SK-N-SH (cell line): ENCODE data around the gene ABCB7. TPM values are rescaled to one million over a fixed set of nuclear protein-coding genes. Genes with fewer than 3 reads are reported as not detected.
"Not testable (repeated sequence)": the region's sequence is repeated elsewhere in the genome, so short reads cannot be mapped to it uniquely, and the experiment has no call there.

Experiments
- CTCF ChIA-PET: fragments of 300-600, 350-600 bp; formaldehyde crosslinking; extraction: SDS; loops from one replicate; lab custom pipeline; 2021; lab: Yijun Ruan, JAX
- POLR2A ChIA-PET: fragments of 350-600 bp; sonication (Branson Sonifier 250); formaldehyde crosslinking; extraction: SDS; loops from one replicate; lab custom pipeline; 2020; ENCODE audit warnings: antibody characterized with exemption, inconsistent platforms; lab: Yijun Ruan, JAX
- DNase-seq: peaks from one replicate; pipeline ENCODE4 v3.0.0; 2012
- H2AFZ ChIP-seq: fragments of 200-600 bp; sonication (generic); 2 replicates; pipeline ENCODE4 v1.8.1; 2016; ENCODE audit warnings: antibody characterized with exemption, mild to moderate bottlenecking, low read depth
- H3F3A ChIP-seq: fragments of 200-600 bp; sonication (generic); replicated peaks from 2 replicates; pipeline ENCODE3; 2016; ENCODE audit warnings: antibody characterized with exemption, mild to moderate bottlenecking; ENCODE audit not compliant: insufficient read depth
- H3K27ac ChIP-seq, 2 experiments: fragments of 200-500 bp in 1 of 2; fragments of 200-600 bp in 1 of 2; sonication (Bioruptor generic) in 1 of 2; sonication (generic), shearing (Covaris generic) in 1 of 2; 2 replicates each; pipeline versions ENCODE4 v1.5.1 to v1.6.1; 2014 to 2016; ENCODE audit warnings: low read depth in 2 of 2, inconsistent platforms in 1 of 2, low read length in 1 of 2, mild to moderate bottlenecking in 1 of 2, mixed read lengths in 1 of 2
- H3K27me3 ChIP-seq: fragments of 200-600 bp; sonication (generic), shearing (Covaris generic); 2 replicates; pipeline ENCODE4 v1.6.1; 2016; ENCODE audit warnings: mixed run types; ENCODE audit not compliant: insufficient read depth
- H3K36me3 ChIP-seq, 2 experiments: fragments of 200-500 bp in 1 of 2; fragments of 200-600 bp in 1 of 2; sonication (Bioruptor generic) in 1 of 2; sonication (generic) in 1 of 2; replicated peaks in 1 of 2; 2 replicates each; pipeline versions ENCODE3 to v1.5.1; 2014 to 2016; ENCODE audit warnings: low read length in 1 of 2, mild to moderate bottlenecking in 1 of 2; ENCODE audit not compliant: insufficient read depth in 2 of 2, control insufficient read depth in 1 of 2
- H3K4me1 ChIP-seq, 2 experiments: fragments of 200-500 bp in 1 of 2; fragments of 200-600 bp in 1 of 2; sonication (Bioruptor generic) in 1 of 2; sonication (generic), shearing (Covaris generic) in 1 of 2; 2 replicates each; pipeline versions ENCODE4 v1.5.1 to v1.6.1; 2014 to 2016; ENCODE audit warnings: low read depth in 1 of 2, low read length in 1 of 2, mixed run types in 1 of 2; ENCODE audit not compliant: insufficient read depth in 2 of 2, control insufficient read depth in 1 of 2
- H3K4me2 ChIP-seq: fragments of 200-600 bp; sonication (generic), shearing (Covaris generic); 2 replicates; pipeline ENCODE4 v1.6.1; 2017; ENCODE audit warnings: mixed run types
- H3K4me3 ChIP-seq, 2 experiments: fragments of 200-500 bp in 1 of 2; fragments of 200-600 bp in 1 of 2; sonication (Bioruptor generic) in 1 of 2; sonication (generic), shearing (Covaris generic) in 1 of 2; 2 replicates each; pipeline versions ENCODE4 v1.5.1 to v1.8.1; 2014 to 2016; ENCODE audit warnings: low read depth in 2 of 2, inconsistent platforms in 1 of 2, low read length in 1 of 2, mild to moderate bottlenecking in 1 of 2, mixed read lengths in 1 of 2, moderate library complexity in 1 of 2
- H3K79me2 ChIP-seq: fragments of 200-600 bp; sonication (generic); 2 replicates; pipeline ENCODE4 v1.8.1; 2017; ENCODE audit warnings: mild to moderate bottlenecking; ENCODE audit not compliant: insufficient read depth
- H3K9ac ChIP-seq: fragments of 200-600 bp; sonication (generic); 2 replicates; pipeline ENCODE4 v1.6.1; 2017; ENCODE audit warnings: mixed run types
- H3K9me2 ChIP-seq: fragments of 200-600 bp; sonication (generic); 2 replicates; pipeline ENCODE4 v1.6.1; 2017; ENCODE audit warnings: mixed run types
- H3K9me3 ChIP-seq: fragments of 200-600 bp; sonication (generic); 2 replicates; pipeline ENCODE4 v1.6.1; 2017; ENCODE audit warnings: mixed run types, mild to moderate bottlenecking, moderate library complexity
- H4K20me1 ChIP-seq: fragments of 200-600 bp; sonication (generic); 2 replicates; pipeline ENCODE4 v1.6.1; 2017; ENCODE audit warnings: mild to moderate bottlenecking, mixed run types; ENCODE audit not compliant: insufficient read depth
- CHD2 ChIP-seq: fragments of 150-350 bp; IDR thresholded peaks from 2 replicates; pipeline ENCODE4 v1.6.1; 2018; ENCODE audit warnings: low read length; ENCODE audit not compliant: partially characterized antibody
- ELF1 ChIP-seq: IDR thresholded peaks from 2 replicates; pipeline ENCODE4 v1.4.0; 2012
- FOXJ3 ChIP-seq: sonication (generic); formaldehyde crosslinking; IDR thresholded peaks from 2 replicates; pipeline ENCODE4 v1.5.1; 2020; ENCODE audit warnings: mild to moderate bottlenecking, missing genetic modification reagents
- GATA2 ChIP-seq: sonication (generic); formaldehyde crosslinking; IDR thresholded peaks from 2 replicates; pipeline ENCODE4 v1.5.0; 2020; ENCODE audit warnings: mild to moderate bottlenecking, missing genetic modification reagents
- IRF3 ChIP-seq: fragments of 150-350 bp; IDR thresholded peaks from 2 replicates; pipeline ENCODE4 v1.6.1; 2016; ENCODE audit warnings: mild to moderate bottlenecking, low read depth, low read length
- MEF2A ChIP-seq: IDR thresholded peaks from 2 replicates; pipeline ENCODE4 v1.4.0; 2012; ENCODE audit warnings: low read depth, borderline replicate concordance
- PBX3 ChIP-seq: IDR thresholded peaks from 2 replicates; pipeline ENCODE4; 2012
- RCOR1 ChIP-seq: fragments of 150-350 bp; IDR thresholded peaks from 2 replicates; pipeline ENCODE4 v1.6.1; 2017; ENCODE audit warnings: antibody characterized with exemption, low read length
- RFX5 ChIP-seq: IDR thresholded peaks from 2 replicates; pipeline ENCODE4 v1.6.1; 2012; ENCODE audit warnings: mild to moderate bottlenecking, improper control_type of control experiment, low read length
- RXRA ChIP-seq: IDR thresholded peaks from 2 replicates; pipeline ENCODE4 v1.4.0; 2012; ENCODE audit warnings: low read depth, mild to moderate bottlenecking, borderline replicate concordance
- SIN3A ChIP-seq: IDR thresholded peaks from 2 replicates; pipeline ENCODE4 v1.6.1; 2012; ENCODE audit warnings: low read depth, mild to moderate bottlenecking, low read length, moderate library complexity, borderline replicate concordance
- TAF1 ChIP-seq: IDR thresholded peaks from 2 replicates; pipeline ENCODE4 v1.6.1; 2012; ENCODE audit warnings: low read depth, mild to moderate bottlenecking, low read length, moderate library complexity, borderline replicate concordance
- TCF12 ChIP-seq: IDR thresholded peaks from 2 replicates; pipeline ENCODE4 v1.4.0; 2012
- USF2 ChIP-seq: fragments of 150-350 bp; IDR thresholded peaks from 2 replicates; pipeline ENCODE4 v1.6.1; 2017; ENCODE audit warnings: antibody characterized with exemption, low read length, low read depth, borderline replicate concordance
- YY1 ChIP-seq: IDR thresholded peaks from 2 replicates; pipeline ENCODE4 v1.4.0; 2012; ENCODE audit warnings: low read depth, mild to moderate bottlenecking
- ZBTB33 ChIP-seq: IDR thresholded peaks from 2 replicates; pipeline ENCODE4 v1.4.0; 2012; ENCODE audit warnings: low read depth, borderline replicate concordance
- WGBS: methylation state at CpG from one replicate; pipeline ENCODE4 v1.1.6; 2017; ENCODE audit warnings: low lambda C conversion rate; 5-methylcytosine and 5-hydroxymethylcytosine counted together
- polyA plus RNA-seq, 3 experiments: library from polyadenylated mRNA; depleted of rRNA; stranded (reverse); fragments of >200 nt; gene quantifications; 2 replicates each; pipeline ENCODE4 v1.2.3, GENCODE V29; 2012

ABCB7 gene
- polyA plus RNA-seq, 1 of the 3 experiments (the other 2 are of a cell fraction) = 20.4 TPM

GRCh38 chrX:75132672-75133071 lies 23.4 kb downstream of the ABCB7 start:
- H4K20me1 ChIP-seq = no peaks in the 10 kb centered on the region
- no peaks in the 10 kb centered on the region for H3K27me3 ChIP-seq
- H3K27ac ChIP-seq = no peak overlapping the region
- ChIA-PET CTCF (no interaction called here), POLR2A (no interaction called here)
- H3K36me3 ChIP-seq = no peaks in the 10 kb centered on the region
- WGBS = 52% methylated on average over 5 of the region's 5 CpGs
- DNase-seq = no peak
- H3K4me2 ChIP-seq = no peak overlapping the region
- no peaks in the 10 kb centered on the region for H3F3A ChIP-seq
- H3K79me2 ChIP-seq = peaks cover 33% of the 10 kb centered on the region; the same call in 1 of the 2 replicates
- no peak overlapping the region for H3K4me3 ChIP-seq
- H3K4me1 ChIP-seq = no peaks in the 10 kb centered on the region
- H3K9me2 ChIP-seq = no peaks in the 10 kb centered on the region
- no peak overlapping the region for H2AFZ ChIP-seq
- no peak for TF ChIP-seq ELF1
- TF ChIP-seq MEF2A = no peak
- no peak for TF ChIP-seq FOXJ3
- no peak for TF ChIP-seq ZBTB33
- TF ChIP-seq PBX3 = no peak
- no peak for TF ChIP-seq RXRA
- no peak for TF ChIP-seq RCOR1
- TF ChIP-seq YY1 = no peak
- no peak for TF ChIP-seq TAF1
- no peak for TF ChIP-seq GATA2 (CRISPR knock-in tag)
- no peak for TF ChIP-seq SIN3A
- no peak for TF ChIP-seq USF2
- no peak for TF ChIP-seq CHD2
- TF ChIP-seq, all 33 proteins: peak for 0
- no peaks in the 10 kb centered on the region for H3K9me3 ChIP-seq
- no peak overlapping the region for H3K9ac ChIP-seq

- no peaks in the 10 kb centered on the region for H3K36me3 ChIP-seq
- H3K9me3 ChIP-seq = no peaks in the 10 kb centered on the region
- no peak for DNase-seq
- H3K4me3 ChIP-seq = no peak overlapping the region
- H3K27ac ChIP-seq = no peak overlapping the region
- H3K79me2 ChIP-seq = peaks cover 33% of the 10 kb centered on the region; the same call in 1 of the 2 replicates
- no peak for TF ChIP-seq RFX5
- TF ChIP-seq GATA2 (CRISPR knock-in tag) = no peak
- no peak for TF ChIP-seq CHD2
- TF ChIP-seq PBX3 = no peak
- no peak for TF ChIP-seq FOXJ3
- no peak for TF ChIP-seq ELF1
- TF ChIP-seq TCF12 = no peak
- TF ChIP-seq IRF3 = no peak
- no peak overlapping the region for H3K9ac ChIP-seq
- no peaks in the 10 kb centered on the region for H3K9me2 ChIP-seq
- H4K20me1 ChIP-seq = no peaks in the 10 kb centered on the region
- POLR2A ChIA-PET = no interaction called here
- H3K27me3 ChIP-seq = no peaks in the 10 kb centered on the region
- H3F3A ChIP-seq = no peaks in the 10 kb centered on the region
- no peaks in the 10 kb centered on the region for H3K4me1 ChIP-seq
- WGBS = 72% methylated on average over 7 of the region's 9 CpGs
- no peak overlapping the region for H2AFZ ChIP-seq
- CTCF ChIA-PET = no interaction called here
- no peak overlapping the region for H3K4me2 ChIP-seq
Measured at GRCh38 chrX:75131973-75132627, 24.0 kb downstream of the ABCB7 start.

GRCh38 chrX:75129069-75129468 lies 27.0 kb downstream of the ABCB7 start:
- H3K27me3 ChIP-seq, H3F3A ChIP-seq, H3K4me1 ChIP-seq, H3K9ac ChIP-seq, H3K9me3 ChIP-seq, H2AFZ ChIP-seq, POLR2A ChIA-PET, H3K4me2 ChIP-seq, H3K9me2 ChIP-seq, H3K27ac ChIP-seq, H3K4me3 ChIP-seq, DNase-seq, H4K20me1 ChIP-seq, H3K79me2 ChIP-seq, H3K36me3 ChIP-seq, CTCF ChIA-PET: not testable (repeated sequence)
- WGBS = 74% methylated on average over 4 of the region's 4 CpGs
